ENCODE results near the gene KPNA5.

DNA sequence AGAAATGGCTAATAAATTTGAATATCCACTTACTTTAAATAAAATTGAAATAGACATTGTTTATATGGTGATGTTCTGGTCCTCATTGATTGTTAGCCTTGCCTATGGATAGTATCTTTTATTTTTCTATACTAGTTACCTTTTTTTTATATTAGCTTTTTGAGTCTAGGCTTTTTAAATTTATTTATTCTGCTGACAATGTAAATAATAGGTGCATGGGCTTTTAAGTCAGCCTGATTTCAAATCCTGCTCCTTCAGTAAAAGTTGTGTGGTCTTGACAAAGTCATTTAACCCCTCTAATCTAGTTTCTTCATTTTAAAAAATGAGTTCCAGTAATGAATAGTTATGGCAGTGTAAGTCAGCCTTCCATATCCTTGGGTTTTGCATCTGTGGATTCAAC, 45.9 kb downstream of the KPNA5 start:
- TF ChIP-seq CEBPB (tag; IDR thresholded peaks at IDR 0.05) (no peak), JUND (IDR thresholded peaks at IDR 0.05; ENCODE audit: borderline replicate concordance, low read depth, low read length) (no peak), JUND (tag; IDR thresholded peaks at IDR 0.05; ENCODE audit: borderline replicate concordance, low read depth, low read length) (no peak), BRCA1 (IDR thresholded peaks at IDR 0.05) (no peak), BRCA1 (CRISPR knock-in tag; IDR thresholded peaks at IDR 0.05) (no peak), SETDB1 (IDR thresholded peaks at IDR 0.05; ENCODE audit: low read length) (no peak)
- TF ChIP-seq, protein P1, sequence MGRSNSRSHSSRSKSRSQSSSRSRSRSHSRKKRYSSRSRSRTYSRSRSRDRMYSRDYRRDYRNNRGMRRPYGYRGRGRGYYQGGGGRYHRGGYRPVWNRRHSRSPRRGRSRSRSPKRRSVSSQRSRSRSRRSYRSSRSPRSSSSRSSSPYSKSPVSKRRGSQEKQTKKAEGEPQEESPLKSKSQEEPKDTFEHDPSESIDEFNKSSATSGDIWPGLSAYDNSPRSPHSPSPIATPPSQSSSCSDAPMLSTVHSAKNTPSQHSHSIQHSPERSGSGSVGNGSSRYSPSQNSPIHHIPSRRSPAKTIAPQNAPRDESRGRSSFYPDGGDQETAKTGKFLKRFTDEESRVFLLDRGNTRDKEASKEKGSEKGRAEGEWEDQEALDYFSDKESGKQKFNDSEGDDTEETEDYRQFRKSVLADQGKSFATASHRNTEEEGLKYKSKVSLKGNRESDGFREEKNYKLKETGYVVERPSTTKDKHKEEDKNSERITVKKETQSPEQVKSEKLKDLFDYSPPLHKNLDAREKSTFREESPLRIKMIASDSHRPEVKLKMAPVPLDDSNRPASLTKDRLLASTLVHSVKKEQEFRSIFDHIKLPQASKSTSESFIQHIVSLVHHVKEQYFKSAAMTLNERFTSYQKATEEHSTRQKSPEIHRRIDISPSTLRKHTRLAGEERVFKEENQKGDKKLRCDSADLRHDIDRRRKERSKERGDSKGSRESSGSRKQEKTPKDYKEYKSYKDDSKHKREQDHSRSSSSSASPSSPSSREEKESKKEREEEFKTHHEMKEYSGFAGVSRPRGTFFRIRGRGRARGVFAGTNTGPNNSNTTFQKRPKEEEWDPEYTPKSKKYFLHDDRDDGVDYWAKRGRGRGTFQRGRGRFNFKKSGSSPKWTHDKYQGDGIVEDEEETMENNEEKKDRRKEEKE (IDR thresholded peaks at IDR 0.05; ENCODE audit: borderline replicate concordance in 1 of 2, control insufficient read depth in 1 of 2, low read depth in 2 of 2, low read length in 1 of 2): no peak
